ENCODE data around the gene OR7C2.
"Not testable (repeated sequence)": the region's sequence is repeated elsewhere in the genome, so short reads cannot be mapped to it uniquely, and the experiment has no call there.

- TF ChIP-seq, protein P1, sequence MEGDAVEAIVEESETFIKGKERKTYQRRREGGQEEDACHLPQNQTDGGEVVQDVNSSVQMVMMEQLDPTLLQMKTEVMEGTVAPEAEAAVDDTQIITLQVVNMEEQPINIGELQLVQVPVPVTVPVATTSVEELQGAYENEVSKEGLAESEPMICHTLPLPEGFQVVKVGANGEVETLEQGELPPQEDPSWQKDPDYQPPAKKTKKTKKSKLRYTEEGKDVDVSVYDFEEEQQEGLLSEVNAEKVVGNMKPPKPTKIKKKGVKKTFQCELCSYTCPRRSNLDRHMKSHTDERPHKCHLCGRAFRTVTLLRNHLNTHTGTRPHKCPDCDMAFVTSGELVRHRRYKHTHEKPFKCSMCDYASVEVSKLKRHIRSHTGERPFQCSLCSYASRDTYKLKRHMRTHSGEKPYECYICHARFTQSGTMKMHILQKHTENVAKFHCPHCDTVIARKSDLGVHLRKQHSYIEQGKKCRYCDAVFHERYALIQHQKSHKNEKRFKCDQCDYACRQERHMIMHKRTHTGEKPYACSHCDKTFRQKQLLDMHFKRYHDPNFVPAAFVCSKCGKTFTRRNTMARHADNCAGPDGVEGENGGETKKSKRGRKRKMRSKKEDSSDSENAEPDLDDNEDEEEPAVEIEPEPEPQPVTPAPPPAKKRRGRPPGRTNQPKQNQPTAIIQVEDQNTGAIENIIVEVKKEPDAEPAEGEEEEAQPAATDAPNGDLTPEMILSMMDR (tag by site-specific recombination; IDR thresholded peaks at IDR 0.05): not testable (repeated sequence)
- not testable (repeated sequence) for TF ChIP-seq ZNF423 (tag by site-specific recombination; IDR thresholded peaks at IDR 0.05); MEIS1 (CRISPR knock-in tag; IDR thresholded peaks at IDR 0.05; ENCODE audit: borderline replicate concordance); ZNF18 (tag by site-specific recombination; IDR thresholded peaks at IDR 0.05); ZSCAN30 (tag by site-specific recombination; IDR thresholded peaks at IDR 0.05); ZNF302 (tag by site-specific recombination; IDR thresholded peaks at IDR 0.05; ENCODE audit: low read depth); TCF7L2 (IDR thresholded peaks at IDR 0.05; ENCODE audit: borderline replicate concordance, low read depth, low read length); ZNF175 (tag by site-specific recombination; IDR thresholded peaks at IDR 0.05); ZBTB1 (tag by site-specific recombination; IDR thresholded peaks at IDR 0.05); REST (tag by site-specific recombination; IDR thresholded peaks at IDR 0.05); ZNF2 (tag by site-specific recombination; IDR thresholded peaks at IDR 0.05); ATF2 (tag by site-specific recombination; IDR thresholded peaks at IDR 0.05; ENCODE audit: low read depth); ZNF670 (tag by site-specific recombination; IDR thresholded peaks at IDR 0.05; ENCODE audit: low read depth); ZBTB48 (tag by site-specific recombination; IDR thresholded peaks at IDR 0.05)
Observed at GRCh38 chr19:14949413-14949812, 8.1 kb downstream of the OR7C2 start.
